ENCODE results near the gene CASR. TPM values are rescaled to one million over a fixed set of nuclear protein-coding genes. Genes with fewer than 3 reads are reported as not detected.

The CASR gene
- total RNA-seq, 1 donor from 2014 or later = 0.20 TPM

DNA sequence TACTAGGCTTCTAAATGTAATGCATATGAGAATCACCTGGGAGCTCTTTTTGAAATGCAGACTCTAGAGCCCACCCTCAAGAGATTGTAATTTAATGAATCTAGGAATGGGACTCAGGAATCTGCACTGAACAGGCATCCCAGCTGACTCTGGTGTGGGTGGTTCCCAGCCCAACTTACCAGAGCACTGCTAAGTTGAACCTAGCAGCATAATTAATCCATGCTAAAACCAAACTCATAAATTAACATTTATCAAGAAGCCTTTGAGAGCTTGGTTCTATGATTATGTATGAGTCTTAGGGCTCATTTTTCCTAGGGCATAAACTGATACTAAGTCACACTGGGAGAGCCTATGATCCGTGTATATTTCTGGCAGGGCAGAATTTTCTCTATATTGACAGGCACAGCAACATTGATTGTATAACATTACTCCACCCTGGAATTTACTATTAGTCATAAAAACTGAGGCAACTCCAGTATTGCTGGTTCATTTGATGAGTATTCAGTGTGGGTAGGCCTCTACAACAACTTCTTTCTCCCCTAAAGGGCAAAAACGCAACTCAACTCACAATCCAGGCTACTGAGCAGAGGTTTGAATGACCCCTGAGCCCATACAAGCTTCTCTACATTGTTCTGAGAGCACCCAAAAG, 130.9 kb downstream of the CASR start:
- H3K36me3 ChIP-seq = no peaks in the 10 kb centered on the region
- no peak for ATAC-seq
- no peaks in the 10 kb centered on the region for H3K4me1 ChIP-seq
- H3K27ac ChIP-seq = no peak overlapping the region
- TF ChIP-seq, protein P1, sequence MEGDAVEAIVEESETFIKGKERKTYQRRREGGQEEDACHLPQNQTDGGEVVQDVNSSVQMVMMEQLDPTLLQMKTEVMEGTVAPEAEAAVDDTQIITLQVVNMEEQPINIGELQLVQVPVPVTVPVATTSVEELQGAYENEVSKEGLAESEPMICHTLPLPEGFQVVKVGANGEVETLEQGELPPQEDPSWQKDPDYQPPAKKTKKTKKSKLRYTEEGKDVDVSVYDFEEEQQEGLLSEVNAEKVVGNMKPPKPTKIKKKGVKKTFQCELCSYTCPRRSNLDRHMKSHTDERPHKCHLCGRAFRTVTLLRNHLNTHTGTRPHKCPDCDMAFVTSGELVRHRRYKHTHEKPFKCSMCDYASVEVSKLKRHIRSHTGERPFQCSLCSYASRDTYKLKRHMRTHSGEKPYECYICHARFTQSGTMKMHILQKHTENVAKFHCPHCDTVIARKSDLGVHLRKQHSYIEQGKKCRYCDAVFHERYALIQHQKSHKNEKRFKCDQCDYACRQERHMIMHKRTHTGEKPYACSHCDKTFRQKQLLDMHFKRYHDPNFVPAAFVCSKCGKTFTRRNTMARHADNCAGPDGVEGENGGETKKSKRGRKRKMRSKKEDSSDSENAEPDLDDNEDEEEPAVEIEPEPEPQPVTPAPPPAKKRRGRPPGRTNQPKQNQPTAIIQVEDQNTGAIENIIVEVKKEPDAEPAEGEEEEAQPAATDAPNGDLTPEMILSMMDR (IDR thresholded peaks at IDR 0.05) = no peak
- H3K4me3 ChIP-seq = no peak overlapping the region
- peaks cover 3% of the 10 kb centered on the region for H3K9me3 ChIP-seq
- no peak for DNase-seq
- intact Hi-C loops (cut with DNase I) = no loop called here
- no peaks in the 10 kb centered on the region for H3K27me3 ChIP-seq

DNA sequence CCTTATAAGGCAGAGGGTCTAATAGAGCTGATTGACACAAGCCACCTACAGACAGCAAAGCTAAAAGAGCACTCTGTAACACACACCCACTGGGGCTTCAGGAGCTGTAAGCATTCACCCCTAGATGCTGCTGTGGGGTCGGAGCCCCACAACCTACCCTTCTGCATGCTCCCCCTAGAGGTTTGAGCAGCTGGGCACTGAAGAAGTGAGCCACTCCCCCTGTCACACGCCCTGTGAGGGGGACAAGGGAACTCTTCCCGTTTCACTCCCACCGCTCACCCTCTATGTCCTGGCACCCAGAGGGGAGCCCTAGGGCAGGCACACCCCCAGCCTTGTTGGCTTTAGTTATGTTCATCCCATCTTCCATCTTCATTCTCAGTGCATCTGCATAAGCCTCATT, 132.2 kb downstream of the CASR start:
- no peak overlapping the region for H3K4me3 ChIP-seq
- TF ChIP-seq, protein P1 (IDR thresholded peaks at IDR 0.05) = no peak
- no peaks in the 10 kb centered on the region for H3K36me3 ChIP-seq
- no peak overlapping the region for H3K27ac ChIP-seq
- no peak for DNase-seq
- ATAC-seq = no peak
- H3K4me1 ChIP-seq = no peaks in the 10 kb centered on the region
- H3K27me3 ChIP-seq = no peaks in the 10 kb centered on the region
- peaks cover 7% of the 10 kb centered on the region for H3K9me3 ChIP-seq
- intact Hi-C loops (cut with DNase I) = no loop called here

DNA sequence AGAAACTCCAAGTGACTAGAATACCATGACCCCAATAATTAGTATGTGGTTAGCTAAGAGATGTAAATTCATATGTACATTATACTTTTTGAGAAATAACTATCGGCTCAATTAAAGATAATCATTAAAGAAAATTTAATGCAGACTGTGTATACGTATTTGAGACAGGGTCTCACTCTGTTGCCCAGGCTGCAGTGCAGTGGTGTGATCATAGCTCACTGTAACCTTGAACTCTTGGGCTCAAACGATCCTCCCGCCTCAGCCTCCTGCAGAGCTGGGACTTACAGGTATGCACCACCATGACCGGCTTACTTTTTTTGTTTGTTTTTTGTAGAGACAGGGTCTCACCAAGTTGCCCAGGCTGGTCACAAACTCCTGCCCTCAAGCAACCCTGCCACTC, 132.9 kb downstream of the CASR start:
- peaks cover 7% of the 10 kb centered on the region for H3K9me3 ChIP-seq
- no peak for DNase-seq
- TF ChIP-seq, protein P1 (IDR thresholded peaks at IDR 0.05) = no peak

DNA sequence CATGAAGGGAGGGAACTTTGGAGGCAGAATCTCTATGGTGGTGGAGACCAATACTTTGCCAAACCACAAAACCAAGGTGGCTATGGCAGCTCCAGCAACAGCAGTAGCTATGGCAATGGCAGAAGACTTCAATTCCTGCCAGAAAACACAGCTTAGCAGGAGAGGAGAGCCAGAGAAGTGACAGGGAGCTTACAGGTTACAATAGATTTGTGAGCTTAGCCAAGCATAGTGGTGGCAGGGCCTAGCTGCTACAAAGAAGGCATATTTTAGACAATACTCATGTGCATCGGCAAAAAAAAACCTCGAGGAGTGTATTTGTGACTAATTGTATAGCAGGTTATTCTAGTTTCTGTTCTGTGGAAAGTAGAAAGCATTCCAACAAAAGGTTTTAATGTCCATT, 135.2 kb downstream of the CASR start:
- TF ChIP-seq, protein P1 (IDR thresholded peaks at IDR 0.05) = no peak
- H3K36me3 ChIP-seq = no peaks in the 10 kb centered on the region
- H3K4me3 ChIP-seq = no peak overlapping the region
- H3K27me3 ChIP-seq = no peaks in the 10 kb centered on the region
- no peaks in the 10 kb centered on the region for H3K4me1 ChIP-seq
- intact Hi-C loops (cut with DNase I) = no loop called here
- H3K9me3 ChIP-seq = peaks cover 7% of the 10 kb centered on the region
- DNase-seq = no peak
- no peak overlapping the region for H3K27ac ChIP-seq
- ATAC-seq = no peak

More for the DNA sequence above, 132.9 kb downstream of the CASR start:
- Histone ChIP-seq H3K27ac (no peak overlapping the region), H3K4me3 (no peak overlapping the region), H3K27me3 (no peaks in the 10 kb centered on the region), H3K36me3 (no peaks in the 10 kb centered on the region), H3K4me1 (no peaks in the 10 kb centered on the region)
- no peak for ATAC-seq
- intact Hi-C loops (cut with DNase I) = no loop called here

DNA sequence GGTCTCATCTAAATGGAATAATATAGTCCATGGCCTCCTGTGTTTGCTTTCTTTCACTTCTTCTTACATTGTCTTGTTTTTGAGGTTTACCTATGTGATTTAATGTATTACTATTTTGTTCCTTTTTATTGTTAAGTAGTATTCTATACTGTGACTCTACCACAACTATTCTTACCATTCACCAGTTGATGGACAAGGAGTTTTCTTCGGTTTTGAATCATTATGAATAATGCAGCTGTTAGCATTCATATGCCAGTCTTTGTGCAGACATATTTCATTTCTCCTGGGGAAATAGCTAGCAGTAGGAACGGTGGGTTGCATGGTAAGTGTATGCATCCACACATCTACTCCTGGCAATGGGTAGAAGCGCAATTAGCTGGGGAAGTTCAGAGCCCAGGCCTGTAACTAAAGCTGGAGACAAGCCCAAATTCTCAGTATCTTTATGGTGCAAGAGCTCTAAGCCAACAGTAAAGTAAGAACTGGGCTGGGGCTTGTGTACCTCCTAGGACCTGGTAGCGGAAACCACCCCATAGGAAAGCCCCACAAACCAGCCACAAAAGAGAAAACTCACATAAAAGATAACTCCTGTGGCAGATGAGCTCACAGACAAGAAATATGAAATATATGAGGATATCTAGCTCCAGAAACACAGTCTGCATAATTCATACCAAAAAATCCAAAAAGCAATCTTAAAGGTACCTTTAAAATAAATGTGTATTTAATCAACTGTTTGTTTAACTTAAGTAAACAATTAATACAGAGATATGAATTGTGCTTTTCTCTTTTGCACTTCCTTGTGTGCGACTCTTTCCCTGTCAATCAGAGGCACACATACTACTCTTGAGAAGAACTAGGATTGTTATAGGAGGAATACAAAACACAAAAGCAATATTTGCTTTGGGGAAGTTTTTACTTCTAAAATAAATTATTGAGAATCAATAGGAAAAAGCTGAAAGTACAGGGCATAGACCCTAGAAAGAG, 138.9 kb downstream of the CASR start:
- peaks cover 7% of the 10 kb centered on the region for H3K9me3 ChIP-seq
- intact Hi-C loops (cut with DNase I) = no loop called here
- no peaks in the 10 kb centered on the region for H3K4me1 ChIP-seq
- ATAC-seq (no peak), DNase-seq (no peak)
- H3K36me3 ChIP-seq = no peaks in the 10 kb centered on the region
- H3K27me3 ChIP-seq = no peaks in the 10 kb centered on the region
- TF ChIP-seq, protein P1 (IDR thresholded peaks at IDR 0.05) = no peak
- H3K27ac ChIP-seq = no peak overlapping the region
- H3K4me3 ChIP-seq = no peak overlapping the region
